Left forelimb (tissue), 1 donor: ENCODE data around the gene DPP7.
"Not testable (repeated sequence)": the region's sequence is repeated elsewhere in the genome, so short reads cannot be mapped to it uniquely, and the experiment has no call there.

Source experiments
- DNase-seq: peaks from one replicate; pipeline ENCODE4 v3.0.0-alpha.2; 2018; ENCODE audit warnings: low spot score

Gene DPP7

DNA sequence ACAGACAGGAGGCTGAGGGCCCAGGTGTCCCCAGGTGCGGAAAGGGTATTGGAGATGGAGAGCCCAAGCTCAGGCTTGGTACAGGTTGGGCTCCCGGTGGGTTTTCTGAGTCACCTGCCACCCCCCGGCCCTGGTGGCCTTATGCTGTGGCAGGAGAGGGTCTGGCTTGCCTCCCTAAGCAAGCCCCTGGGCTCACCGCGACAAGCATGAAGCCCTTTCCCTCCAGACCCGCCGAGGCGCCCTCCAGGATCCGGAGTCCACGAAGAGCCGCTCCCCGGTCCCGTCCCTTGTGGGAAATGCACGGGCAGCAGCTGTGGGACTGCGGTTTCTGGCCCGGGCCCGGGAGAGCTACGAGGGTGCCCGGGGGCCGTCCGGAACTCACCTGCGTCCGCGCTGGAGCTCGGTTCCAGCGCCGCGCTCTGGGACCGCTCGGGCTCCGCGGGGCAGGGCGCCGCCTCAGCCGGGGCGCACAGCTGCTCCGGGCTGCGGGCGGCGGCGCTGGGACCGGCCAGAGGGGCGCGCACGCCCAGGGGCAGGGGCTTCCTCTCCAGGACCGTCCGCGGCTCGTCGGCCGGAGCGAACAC is 44.9 kb downstream of the DPP7 start:
- DNase-seq: no peak

- no peak for DNase-seq
These were observed 45.7 kb downstream of the DPP7 start for GRCh38 chr9:137068539-137069507.

GRCh38 chr9:137067860-137068538 is 46.5 kb downstream of the DPP7 start:
- no peak for DNase-seq

DNA sequence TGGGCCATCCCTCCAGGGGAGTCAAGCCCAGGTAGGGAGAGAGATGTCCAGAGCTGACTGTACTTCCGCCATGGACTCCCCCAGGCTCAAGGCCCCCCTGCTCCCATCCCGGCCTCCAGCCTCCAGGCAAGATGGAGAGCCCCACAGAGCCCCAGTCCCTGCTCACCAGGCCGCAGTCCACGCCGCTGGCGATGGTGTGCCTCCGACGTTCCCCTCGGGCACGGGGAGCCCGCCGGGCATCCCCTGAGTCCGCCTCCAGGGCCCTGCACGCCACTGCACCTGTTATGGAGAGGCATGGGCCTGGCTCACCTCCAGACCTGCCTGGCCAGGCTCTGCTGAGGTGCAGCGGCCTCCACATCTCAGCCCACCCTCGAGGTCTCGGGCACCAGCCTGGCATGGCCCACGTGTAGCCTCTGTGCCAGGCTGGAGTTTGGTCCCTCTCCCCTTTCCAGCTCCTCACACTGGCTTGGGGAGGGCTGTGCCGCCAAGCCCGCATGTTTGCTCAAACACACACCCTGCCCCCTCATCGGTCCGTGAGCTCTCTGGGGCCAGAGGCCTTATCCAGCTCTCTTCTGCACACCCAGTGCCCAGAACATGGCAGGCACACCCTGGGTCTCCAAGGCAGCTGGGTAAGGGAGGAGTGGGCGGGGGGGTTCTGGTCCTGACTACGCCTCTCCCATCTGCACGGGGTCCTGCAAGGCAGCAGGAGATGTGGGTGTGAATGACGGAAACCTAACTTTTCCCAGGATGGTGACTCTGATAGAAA is 48.3 kb downstream of the DPP7 start:
- DNase-seq: no peak

- DNase-seq: no peak
These were observed 49.1 kb downstream of the DPP7 start for GRCh38 chr9:137065336-137065967.

GRCh38 chr9:137064880-137065164 is 49.7 kb downstream of the DPP7 start:
- no peak for DNase-seq

DNA sequence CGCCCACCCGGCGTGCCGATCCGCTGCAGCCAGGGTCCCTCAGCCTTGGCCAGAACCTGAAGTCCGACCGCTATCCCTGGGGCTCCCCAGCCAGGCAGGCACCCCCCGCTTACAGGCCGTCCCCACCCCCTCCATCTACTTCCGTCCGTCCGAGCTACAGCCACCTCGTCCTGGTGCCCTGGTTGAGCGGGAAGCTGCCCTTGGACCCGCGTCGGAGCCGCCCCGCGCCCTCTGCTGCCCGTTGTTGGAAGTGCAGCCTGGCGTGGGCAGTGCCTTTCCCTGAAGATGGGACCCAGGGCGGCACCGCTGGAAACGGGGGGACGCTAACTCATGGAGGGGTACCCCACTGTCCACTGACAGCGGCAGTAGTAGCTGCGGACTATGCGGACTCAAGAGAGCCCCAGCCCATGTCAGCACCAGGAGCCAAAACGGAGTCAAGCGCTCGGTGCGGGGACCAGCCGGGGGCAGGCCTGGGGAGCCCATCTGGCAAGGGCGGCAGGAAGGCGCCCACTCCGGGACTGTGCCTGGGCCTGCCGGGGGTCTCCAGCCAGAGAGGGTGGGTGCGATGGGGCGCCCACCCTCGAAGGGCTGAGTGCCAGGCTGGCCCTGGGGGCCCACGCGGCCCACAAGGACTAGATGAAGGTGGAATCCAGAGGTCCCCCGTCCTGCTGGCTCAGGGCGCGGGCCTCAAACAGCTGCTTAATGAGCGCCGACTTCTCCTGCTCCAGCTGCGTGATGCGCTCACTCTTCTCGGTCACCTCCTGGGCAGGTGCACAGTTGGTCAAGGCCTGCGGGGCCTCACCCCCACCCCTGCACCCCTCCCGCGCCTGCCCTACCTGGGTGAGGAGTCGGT is 50.3 kb downstream of the DPP7 start:
- no peak for DNase-seq

- no peak for DNase-seq
These were observed 51.1 kb downstream of the DPP7 start for GRCh38 chr9:137063311-137064026.

DNA sequence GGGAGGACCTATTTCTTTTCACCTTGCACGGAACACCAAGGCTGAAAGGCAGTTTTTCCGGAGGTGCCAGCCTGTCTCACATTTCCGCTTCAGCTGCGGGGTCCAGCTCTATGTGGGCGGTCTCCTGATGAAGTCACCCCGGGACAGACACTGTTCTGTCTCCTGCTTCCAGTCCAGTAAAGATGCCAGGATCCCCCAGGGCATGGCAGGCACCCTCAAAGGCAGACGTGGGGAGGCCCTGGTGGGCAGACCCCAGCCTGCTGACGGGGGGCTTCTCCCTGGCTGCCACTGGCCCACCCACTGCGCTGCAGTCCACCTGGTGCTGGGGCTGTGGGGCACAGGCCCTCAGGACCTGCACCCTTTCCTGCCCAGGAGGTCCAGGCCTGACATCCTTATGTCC is 51.7 kb downstream of the DPP7 start:
- not testable (repeated sequence) for DNase-seq

- DNase-seq: no peak
These were observed 52.1 kb downstream of the DPP7 start for GRCh38 chr9:137062384-137062783.
